Renal pelvis (tissue), 4 donors: ENCODE results near the gene RPLP2. TPM values are rescaled to one million over a fixed set of nuclear protein-coding genes. Genes with fewer than 3 reads are reported as not detected.

Experiments used
- DNase-seq: peaks from one replicate; pipeline ENCODE4 v3.0.0-alpha.2; 2013
- polyA plus RNA-seq, 3 donors: library from polyadenylated mRNA; unstranded; fragments of 120-200 nt; gene quantifications; one replicate each; pipeline ENCODE4 v1.2.1, GENCODE V29; 2013; ENCODE audit not compliant: insufficient read length in 3 of 3

Gene RPLP2
- polyA plus RNA-seq, 3 donors: 1,087 to 1,248 (median 1,229) TPM

GRCh38 chr11:843818-844692, 34.3 kb downstream of the RPLP2 start:
- peak; percentile 88 for DNase-seq

- DNase-seq: peak; percentile 89
These were observed 35.2 kb downstream of the RPLP2 start for GRCh38 chr11:844693-845644.

GRCh38 chr11:845872-846495, 36.2 kb downstream of the RPLP2 start:
- no peak for DNase-seq

GRCh38 chr11:846496-847098, 36.8 kb downstream of the RPLP2 start:
- no peak for DNase-seq

- DNase-seq: no peak
These were observed 38.1 kb downstream of the RPLP2 start for GRCh38 chr11:847876-848275.

GRCh38 chr11:848380-848931, 38.7 kb downstream of the RPLP2 start:
- DNase-seq: no peak

GRCh38 chr11:849104-849824, 39.5 kb downstream of the RPLP2 start:
- no peak for DNase-seq

GRCh38 chr11:849951-850774, 40.4 kb downstream of the RPLP2 start:
- no peak for DNase-seq

- DNase-seq: no peak
These were observed 41.3 kb downstream of the RPLP2 start for GRCh38 chr11:850775-851763.

- DNase-seq: no peak
These were observed 43.0 kb downstream of the RPLP2 start for GRCh38 chr11:852762-853161.

GRCh38 chr11:853682-854448, 44.1 kb downstream of the RPLP2 start:
- no peak for DNase-seq

- DNase-seq: no peak
These were observed 45.0 kb downstream of the RPLP2 start for GRCh38 chr11:854601-855329.

GRCh38 chr11:855330-855674, 45.5 kb downstream of the RPLP2 start:
- DNase-seq: no peak

- DNase-seq: no peak
These were observed 46.0 kb downstream of the RPLP2 start for GRCh38 chr11:855796-856195.

- DNase-seq: no peak
These were observed 46.6 kb downstream of the RPLP2 start for GRCh38 chr11:856397-856796.

GRCh38 chr11:858053-858761, 48.4 kb downstream of the RPLP2 start:
- DNase-seq: no peak
